A549 treated with Hydrocortisone at 1 μM for 4 hours (cell line): ENCODE data around the gene MINDY1. TPM values are rescaled to one million over a fixed set of nuclear protein-coding genes. Genes with fewer than 3 reads are reported as not detected.

Source experiments
- total RNA-seq: library from RNA; stranded (reverse); fragments of 200-300 nt; extraction: Qiagen RNA extraction; gene quantifications from 5 replicates; pipeline ENCODE4 v1.2.3, GENCODE V29; 2022

Gene MINDY1, protein sequence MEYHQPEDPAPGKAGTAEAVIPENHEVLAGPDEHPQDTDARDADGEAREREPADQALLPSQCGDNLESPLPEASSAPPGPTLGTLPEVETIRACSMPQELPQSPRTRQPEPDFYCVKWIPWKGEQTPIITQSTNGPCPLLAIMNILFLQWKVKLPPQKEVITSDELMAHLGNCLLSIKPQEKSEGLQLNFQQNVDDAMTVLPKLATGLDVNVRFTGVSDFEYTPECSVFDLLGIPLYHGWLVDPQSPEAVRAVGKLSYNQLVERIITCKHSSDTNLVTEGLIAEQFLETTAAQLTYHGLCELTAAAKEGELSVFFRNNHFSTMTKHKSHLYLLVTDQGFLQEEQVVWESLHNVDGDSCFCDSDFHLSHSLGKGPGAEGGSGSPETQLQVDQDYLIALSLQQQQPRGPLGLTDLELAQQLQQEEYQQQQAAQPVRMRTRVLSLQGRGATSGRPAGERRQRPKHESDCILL
- 2.6 to 3.9 TPM (median 3.0 TPM) in 5 replicates for total RNA-seq

DNA sequence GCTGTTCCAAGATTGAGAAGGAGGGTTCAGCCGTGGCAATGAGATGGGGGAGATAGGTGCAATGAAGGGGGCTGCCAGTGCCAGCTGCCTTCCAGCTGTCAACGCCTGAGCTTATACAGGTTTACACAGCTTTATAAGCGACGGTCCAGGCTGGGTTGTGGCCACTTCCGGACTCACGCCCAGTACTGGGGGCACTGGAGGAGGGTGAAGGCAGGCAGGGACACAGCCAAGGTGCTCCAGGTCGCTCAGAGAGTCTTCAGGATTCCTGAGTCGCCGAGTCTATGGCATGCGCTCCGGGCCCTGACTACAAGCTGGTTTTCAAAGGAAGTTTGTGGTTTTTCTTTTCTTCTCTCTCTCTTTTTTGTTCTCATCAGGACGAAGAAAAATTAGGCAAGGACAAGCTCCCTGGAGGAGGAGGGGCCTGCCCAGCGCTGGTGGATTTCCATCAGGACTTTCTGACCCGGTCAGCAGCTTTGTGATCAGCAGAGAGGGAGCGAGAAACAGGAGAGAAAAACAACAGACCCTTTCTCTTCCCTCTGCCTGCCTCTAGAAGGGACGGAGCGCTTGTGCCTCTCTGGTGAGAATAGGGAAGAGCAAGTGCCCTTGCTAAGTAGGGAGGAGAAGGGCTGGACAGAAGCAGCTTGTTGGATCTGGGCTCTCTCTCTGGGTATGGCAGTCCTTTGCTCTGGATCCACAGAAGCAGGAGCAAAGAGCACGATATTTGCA, at the start of gene MINDY1:
TSS of gene MINDY1 (minus strand) at position 576 of the 726 bp plus-strand sequence. CDS start 4,285 bp downstream, outside the sequence.

DNA sequence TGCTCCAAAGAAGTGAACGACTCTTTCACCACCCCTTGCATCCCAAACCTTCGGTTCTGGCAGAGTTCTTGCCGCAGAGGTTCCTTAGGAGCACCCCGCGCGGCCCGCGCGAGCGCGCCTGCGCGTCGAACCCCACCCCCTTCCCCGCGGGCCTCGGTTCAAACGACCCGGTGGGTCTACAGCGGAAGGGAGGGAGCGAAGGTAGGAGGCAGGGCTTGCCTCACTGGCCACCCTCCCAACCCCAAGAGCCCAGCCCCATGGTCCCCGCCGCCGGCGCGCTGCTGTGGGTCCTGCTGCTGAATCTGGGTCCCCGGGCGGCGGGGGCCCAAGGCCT, 40.9 kb upstream of the MINDY1 start, which contains the start of gene C1orf56:
TSS of gene C1orf56 (plus strand) at position 161 of the 334 bp plus-strand sequence. CDS start at position 258, 97 bp downstream.

DNA sequence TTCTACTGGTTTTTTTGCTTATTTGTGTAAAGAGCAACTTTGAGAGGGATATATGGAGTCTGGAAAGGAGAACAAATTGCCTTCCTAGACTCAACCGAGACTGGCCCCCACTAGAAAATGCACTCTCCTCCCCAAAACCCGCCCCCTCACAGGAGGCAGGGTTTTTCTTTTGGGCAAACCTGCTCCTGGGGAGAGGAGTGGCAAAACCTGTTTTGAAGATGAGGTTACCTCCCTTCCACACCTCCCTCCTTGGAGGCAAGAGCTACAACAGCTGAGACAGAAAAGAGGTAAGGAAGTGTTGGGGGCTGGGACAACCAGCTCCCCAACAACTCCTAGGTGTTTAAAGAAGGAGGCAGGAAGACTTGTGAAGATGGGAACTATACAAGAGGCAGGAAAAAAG, 29.7 kb upstream of the MINDY1 start, which contains the start of gene BNIPL:
TSS of gene BNIPL (plus strand) at position 231 of the 400 bp plus-strand sequence. CDS start at position 371, 140 bp downstream.

DNA sequence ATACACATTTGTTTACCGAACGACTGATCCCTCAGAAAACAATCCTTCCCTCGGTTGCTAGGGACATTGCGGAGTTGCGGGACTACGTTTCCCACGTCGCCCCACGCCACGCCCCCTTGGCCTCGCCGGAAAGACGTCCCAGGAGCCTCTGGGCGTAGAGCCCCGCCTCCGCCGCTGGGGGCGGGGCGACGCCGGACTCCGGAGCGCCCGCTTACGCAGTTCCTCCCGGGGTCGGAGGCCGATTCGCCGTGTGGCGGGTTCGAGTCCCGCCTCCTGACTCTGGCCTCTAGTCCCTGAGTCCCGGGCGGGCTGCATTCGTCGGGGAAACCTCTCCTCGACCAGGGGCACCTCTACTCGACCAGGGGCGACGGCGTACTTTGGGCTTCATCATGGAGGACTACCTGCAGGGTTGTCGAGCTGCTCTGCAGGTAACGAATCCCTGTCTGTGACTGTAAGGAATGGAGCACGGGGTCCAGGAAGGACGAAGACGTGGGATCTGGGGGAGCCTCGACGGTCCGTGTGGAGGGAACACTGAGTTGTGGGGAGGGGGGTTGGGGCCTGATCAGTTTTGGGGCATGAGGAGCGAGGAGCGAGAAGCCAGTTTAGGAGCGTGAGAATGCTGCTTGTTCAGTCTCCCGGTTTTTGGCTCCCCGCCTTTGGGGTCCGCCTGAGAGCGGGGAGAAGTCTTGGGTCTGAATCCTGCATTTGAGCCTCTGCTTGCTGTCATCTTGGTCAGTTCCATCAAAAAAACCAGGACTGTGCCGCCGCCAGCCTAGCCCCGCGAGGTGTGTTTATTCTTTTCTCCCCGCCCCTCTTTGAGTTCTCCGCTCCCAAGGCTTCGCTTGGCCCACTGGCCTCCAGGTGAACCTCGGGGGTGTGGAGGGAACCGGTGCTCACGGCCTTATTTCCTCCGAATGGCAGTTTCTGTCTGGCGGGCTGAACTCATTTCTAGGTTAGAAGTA, 1.8 kb upstream of the MINDY1 start, which contains the start of gene PRUNE1:
TSS of gene PRUNE1 (plus strand) at position 206 of the 962 bp plus-strand sequence. CDS start at position 390, 184 bp downstream.

DNA sequence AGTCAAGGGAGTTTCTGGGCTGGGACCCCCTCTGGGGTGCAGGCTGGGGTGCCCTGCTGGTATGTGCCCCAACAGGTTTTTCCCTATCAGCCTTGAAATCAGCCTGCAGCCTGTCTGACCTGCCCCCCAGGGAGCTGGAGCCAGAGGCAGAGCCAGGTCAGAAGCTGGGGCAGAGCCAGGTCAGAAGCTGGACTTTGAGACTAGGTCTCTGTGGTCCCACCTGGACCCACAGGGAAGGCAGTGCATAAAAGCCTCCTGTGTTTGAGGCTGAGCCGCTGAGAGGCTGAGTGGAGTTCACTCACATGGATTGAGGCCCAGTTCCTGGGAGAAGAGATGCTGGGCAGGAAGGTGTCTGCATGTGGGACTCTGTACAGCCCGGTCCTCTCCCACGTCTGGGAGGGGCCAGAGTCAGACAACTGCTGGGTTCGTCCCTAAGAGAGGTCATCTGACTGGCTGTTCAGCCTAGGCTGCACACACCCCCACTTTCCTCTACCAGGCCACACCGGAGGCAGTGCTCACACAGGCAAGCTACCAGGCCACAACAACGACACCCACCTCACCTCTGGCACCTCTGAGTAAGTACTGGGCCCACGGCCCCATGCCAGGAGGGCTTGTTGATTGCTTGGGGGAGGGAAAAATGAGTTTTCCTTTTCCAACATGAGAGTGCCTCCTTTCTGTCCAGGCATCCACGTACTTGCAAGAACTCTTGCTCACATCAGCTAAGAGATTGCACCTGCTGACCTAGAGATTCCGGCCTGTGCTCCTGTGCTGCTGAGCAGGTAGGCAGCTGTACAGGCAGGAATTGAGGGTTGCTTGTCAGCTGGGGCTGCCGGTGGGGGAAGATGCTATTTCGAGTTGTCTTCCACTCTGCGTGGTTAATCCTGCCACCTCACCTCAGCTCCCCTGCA, 24.6 kb downstream of the MINDY1 start, which contains the start of gene ANXA9:
TSS of gene ANXA9 (plus strand) at position 488 of the 908 bp plus-strand sequence. CDS start 814 bp downstream, outside the sequence.

DNA sequence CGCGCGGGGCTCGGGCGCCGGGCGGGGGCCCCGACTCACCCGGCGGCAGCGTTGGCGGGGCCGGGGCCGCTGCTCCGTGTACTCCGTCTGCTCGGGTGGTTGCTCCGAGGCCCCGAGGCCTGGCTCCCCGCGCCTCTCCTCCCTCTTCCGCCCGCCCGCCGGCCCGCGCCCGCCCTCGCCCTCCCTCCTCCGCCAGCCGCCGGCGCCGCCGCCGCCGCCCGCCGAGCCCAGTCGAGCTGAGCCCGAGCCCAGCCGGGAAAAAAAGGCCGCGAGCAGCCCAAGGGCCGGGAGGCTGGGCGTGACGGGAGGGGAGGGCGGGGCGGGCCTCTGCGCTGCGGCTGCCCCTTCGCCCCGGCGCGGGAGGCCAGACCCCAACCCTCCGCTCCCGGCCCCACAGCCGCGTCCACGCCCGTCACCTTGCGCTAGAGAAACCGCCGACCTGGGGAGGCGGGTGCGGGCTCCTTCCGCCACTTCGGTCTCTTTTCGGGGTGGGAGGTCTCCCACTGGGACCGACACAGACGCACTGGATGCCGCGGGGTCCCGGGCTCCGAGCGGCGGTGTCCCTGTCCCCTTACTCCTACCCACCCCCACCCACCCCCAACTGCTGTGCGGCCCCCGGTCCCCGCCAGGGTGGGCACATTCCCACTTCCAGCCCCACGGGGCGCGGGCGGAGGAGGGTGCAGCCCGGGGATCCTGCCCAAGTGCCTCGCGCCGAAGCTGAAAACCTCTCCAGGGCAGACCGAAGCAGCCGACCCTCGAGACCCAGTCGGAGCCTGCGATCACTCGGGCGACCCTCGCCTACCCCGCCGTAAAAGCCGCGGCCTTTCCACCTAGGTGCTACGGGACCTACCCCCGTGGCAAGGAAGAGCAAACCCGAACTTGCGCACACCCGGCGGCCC, 31.9 kb downstream of the MINDY1 start, which contains the start of gene CERS2:
TSS of gene CERS2 (minus strand) at position 256 of the 899 bp plus-strand sequence. CDS start 5,745 bp downstream, outside the sequence.

Other genes with a start within 250 kb of the MINDY1 start
- 14.9 to 18.7 TPM (median 15.5 TPM) in 5 replicates for gene CTSS, start 241.1 kb downstream of the MINDY1 start, total RNA-seq
- gene CTSK, start 198.6 kb downstream of the MINDY1 start, total RNA-seq, result 1.2 to 2.3 TPM (median 1.4 TPM) in 5 replicates
- 10.2 to 18.8 TPM (median 12.2 TPM) in 5 replicates for gene ARNT, start 130.3 kb downstream of the MINDY1 start, total RNA-seq
- not detected in 5 replicates for gene CTXND2, start 119.8 kb downstream of the MINDY1 start, total RNA-seq
- 21.9 to 29.0 TPM (median 22.2 TPM) in 5 replicates for gene SETDB1, start 80.5 kb downstream of the MINDY1 start, total RNA-seq
- 241 to 291 TPM (median 246 TPM) in 5 replicates for gene CERS2, start 32.1 kb downstream of the MINDY1 start, total RNA-seq
- 0.70 to 1.1 TPM (median 0.84 TPM) in 5 replicates for gene ANXA9, start 24.6 kb downstream of the MINDY1 start, total RNA-seq
- 12.0 to 19.6 TPM (median 15.3 TPM) in 5 replicates for gene PRUNE1, start 1.5 kb upstream of the MINDY1 start, total RNA-seq
- 0.03 to 0.28 TPM (median 0.09 TPM) in 5 replicates for gene BNIPL, start 29.7 kb upstream of the MINDY1 start, total RNA-seq
- gene C1orf56, start 40.8 kb upstream of the MINDY1 start, total RNA-seq, result 5.9 to 7.9 TPM (median 6.2 TPM) in 5 replicates
- 80.4 to 99.4 TPM (median 81.8 TPM) in 5 replicates for gene CDC42SE1, start 52.7 kb upstream of the MINDY1 start, total RNA-seq
- 12.6 to 16.9 TPM (median 15.3 TPM) in 5 replicates for gene MLLT11, start 53.5 kb upstream of the MINDY1 start, total RNA-seq
- 3.0 to 3.2 TPM (median 3.1 TPM) in 5 replicates for gene GABPB2, start 63.9 kb upstream of the MINDY1 start, total RNA-seq
- 1.3 to 2.2 TPM (median 1.6 TPM) in 5 replicates for gene SEMA6C, start 139.7 kb upstream of the MINDY1 start, total RNA-seq
- gene TNFAIP8L2, start 149.7 kb upstream of the MINDY1 start, total RNA-seq, result 0.08 TPM in 1 of 5 replicates, not detected in the others
- gene LYSMD1, start 159.0 kb upstream of the MINDY1 start, total RNA-seq, result 5.5 to 9.6 TPM (median 6.4 TPM) in 5 replicates
- gene SCNM1, start 159.2 kb upstream of the MINDY1 start, total RNA-seq, result 39.9 to 48.7 TPM (median 48.1 TPM) in 5 replicates
- gene TMOD4, start 169.1 kb upstream of the MINDY1 start, total RNA-seq, result 0.25 to 0.44 TPM (median 0.27 TPM) in 3 of 5 replicates, not detected in the others
- gene VPS72, start 183.3 kb upstream of the MINDY1 start, total RNA-seq, result 44.3 to 78.2 TPM (median 45.5 TPM) in 5 replicates
- 49.5 to 70.6 TPM (median 50.8 TPM) in 5 replicates for gene PIP5K1A, start 191.7 kb upstream of the MINDY1 start, total RNA-seq
- 166 to 193 TPM (median 187 TPM) in 5 replicates for gene PSMD4, start 247.8 kb upstream of the MINDY1 start, total RNA-seq